GM18505 (cell line): ENCODE measurements around the gene MTERF2.

Experiments used
- ATAC-seq: cut with Tn5 transposase; IDR thresholded peaks from one replicate; pipeline ENCODE4 v1.9.1; 2021; ENCODE audit not compliant: unreplicated experiment
- POLR2A ChIP-seq: IDR thresholded peaks from 4 replicates; pipeline ENCODE4 v1.6.1; 2011; ENCODE audit warnings: borderline replicate concordance; ENCODE audit not compliant: insufficient read depth, insufficient read length; ENCODE audit errors: extremely low read depth

The MTERF2 gene

GRCh38 chr12:106980944-106981343 lies 6.0 kb downstream of the MTERF2 start:
- no peak for TF ChIP-seq POLR2A
- ATAC-seq: no peak

- ATAC-seq: no peak
- no peak for TF ChIP-seq POLR2A
Observed at GRCh38 chr12:106978035-106978800, 8.7 kb downstream of the MTERF2 start.

- TF ChIP-seq POLR2A: no peak
- ATAC-seq: no peak
Observed at GRCh38 chr12:106976668-106977067, 10.3 kb downstream of the MTERF2 start.

- ATAC-seq: no peak
- TF ChIP-seq POLR2A: no peak
Observed at GRCh38 chr12:106975993-106976658, 10.8 kb downstream of the MTERF2 start.

GRCh38 chr12:106975098-106975497 lies 11.8 kb downstream of the MTERF2 start:
- ATAC-seq: no peak
- no peak for TF ChIP-seq POLR2A

DNA sequence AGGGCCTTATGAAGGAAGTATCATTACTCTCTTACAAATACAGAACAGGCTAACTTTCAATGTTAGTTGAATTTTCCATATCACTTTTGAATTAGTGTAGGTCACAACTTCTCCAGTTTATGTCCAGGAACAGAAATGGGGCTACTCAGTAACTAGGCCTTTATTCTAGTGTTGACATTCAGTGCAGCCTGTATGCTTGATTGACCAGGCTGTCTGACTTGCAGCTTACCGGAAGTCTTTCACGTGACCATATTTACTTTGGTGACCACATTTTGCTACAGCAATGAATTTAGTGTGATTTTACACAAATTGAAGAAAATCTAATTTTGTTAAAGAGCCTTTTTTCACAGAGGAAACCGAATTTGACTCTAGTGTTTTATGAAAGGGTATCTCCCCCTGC lies 12.4 kb downstream of the MTERF2 start:
- TF ChIP-seq POLR2A: no peak
- ATAC-seq: peak; percentile 85

DNA sequence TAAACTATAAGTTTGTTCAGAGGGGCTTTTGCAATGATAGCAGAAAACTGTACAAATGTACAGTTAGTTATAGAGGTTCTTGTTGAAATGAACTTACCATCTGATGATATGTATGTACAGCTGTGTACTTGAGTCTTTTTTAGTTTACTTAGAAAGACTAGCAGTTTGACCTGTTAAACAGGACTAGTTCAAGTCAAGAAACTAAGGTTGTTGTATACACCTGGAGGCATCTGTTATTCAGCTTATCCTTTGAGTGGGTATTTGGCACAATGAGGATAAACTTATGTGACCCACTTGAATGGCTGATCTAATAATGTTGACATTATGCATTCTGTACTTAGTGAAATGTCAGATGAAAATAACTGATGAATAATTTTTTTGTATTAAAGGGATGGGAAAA lies 13.4 kb downstream of the MTERF2 start:
- no peak for TF ChIP-seq POLR2A
- no peak for ATAC-seq

DNA sequence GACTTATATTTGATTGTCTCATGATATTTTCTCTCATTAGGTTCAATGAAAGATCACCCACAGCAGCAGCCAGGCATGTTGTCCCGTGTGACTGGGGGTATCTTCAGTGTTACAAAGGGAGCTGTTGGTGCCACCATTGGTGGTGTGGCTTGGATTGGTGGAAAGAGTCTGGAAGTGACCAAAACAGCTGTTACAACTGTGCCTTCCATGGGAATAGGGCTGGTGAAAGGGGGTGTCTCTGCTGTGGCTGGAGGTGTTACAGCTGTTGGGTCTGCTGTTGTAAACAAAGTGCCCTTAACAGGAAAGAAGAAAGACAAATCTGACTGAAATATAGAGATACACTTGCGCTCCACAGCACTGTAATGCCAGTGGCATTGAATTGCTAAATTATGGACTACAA lies 15.9 kb downstream of the MTERF2 start:
- TF ChIP-seq POLR2A: no peak
- ATAC-seq: no peak

- no peak for ATAC-seq
Observed at GRCh38 chr12:106964526-106964925, 22.4 kb downstream of the MTERF2 start.

GRCh38 chr12:106962286-106962685 lies 24.7 kb downstream of the MTERF2 start:
- no peak for ATAC-seq
- no peak for TF ChIP-seq POLR2A

More at GRCh38 chr12:106964526-106964925, 22.4 kb downstream of the MTERF2 start:
- no peak for TF ChIP-seq POLR2A

- no peak for ATAC-seq
- no peak for TF ChIP-seq POLR2A
Observed at GRCh38 chr12:106960443-106960842, 26.5 kb downstream of the MTERF2 start.

GRCh38 chr12:106957583-106957982 lies 29.4 kb downstream of the MTERF2 start:
- TF ChIP-seq POLR2A: no peak

DNA sequence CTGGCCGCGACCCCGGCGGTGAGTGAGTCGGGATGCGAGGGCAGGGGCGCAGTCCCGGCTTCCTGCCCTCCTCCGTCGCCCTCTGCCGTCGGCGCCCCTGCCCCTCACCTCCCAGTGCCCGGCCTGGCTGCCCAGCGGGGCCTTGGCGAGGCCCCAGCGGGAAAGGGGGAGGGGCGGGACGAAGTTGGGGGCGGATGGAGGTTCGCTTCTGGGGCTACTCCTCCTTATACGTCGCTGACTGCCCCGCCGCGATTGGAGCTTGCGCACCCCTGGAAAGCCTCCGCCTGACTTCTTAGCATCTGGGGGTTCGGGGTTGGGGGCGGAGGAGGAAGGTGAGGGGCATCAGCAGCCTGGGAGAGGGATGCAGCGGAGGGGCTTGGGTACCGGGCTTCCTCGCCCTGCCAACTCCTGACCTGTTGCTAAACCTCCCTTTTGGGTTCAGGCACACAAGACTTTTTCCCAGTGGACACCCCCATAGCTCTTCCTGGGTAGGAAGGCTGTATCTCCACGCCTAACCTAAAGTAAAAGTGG lies 30.8 kb downstream of the MTERF2 start:
- TF ChIP-seq POLR2A: no peak
- ATAC-seq: peak; percentile 27

More at GRCh38 chr12:106957583-106957982, 29.4 kb downstream of the MTERF2 start:
- ATAC-seq: no peak

DNA sequence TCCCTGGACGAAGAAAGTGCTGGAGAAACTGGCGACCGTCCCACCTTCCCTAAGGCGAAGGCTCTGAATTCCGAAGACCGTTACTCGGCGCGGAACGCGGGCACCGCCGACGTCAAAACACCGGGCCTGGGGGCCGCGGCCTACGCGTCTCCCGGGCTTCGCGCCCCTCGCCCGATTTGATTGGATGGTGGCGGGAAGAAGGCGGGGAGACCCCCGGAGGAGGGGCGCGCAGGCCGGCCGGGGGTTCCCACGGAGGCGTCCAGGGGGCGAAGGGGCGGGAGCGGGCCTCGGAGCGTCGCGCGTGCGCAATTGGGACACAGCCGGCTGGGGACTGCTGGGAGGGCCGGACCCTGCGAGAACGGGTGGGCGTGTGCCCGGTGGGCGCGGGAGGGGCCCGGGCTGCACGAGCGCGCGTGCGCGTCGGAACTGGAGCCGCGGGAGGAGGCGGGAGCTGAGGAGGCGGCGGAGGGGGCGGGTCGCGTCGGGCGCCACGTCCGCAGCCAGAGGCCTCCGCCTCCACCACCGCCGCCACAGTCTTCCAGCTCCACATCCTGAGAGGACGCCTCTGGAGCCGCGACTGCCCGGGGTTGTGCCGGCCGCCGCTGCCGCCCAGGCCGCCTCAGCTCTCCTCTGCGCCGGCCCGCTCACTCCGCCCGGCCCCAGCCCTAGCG lies 31.4 kb downstream of the MTERF2 start, which contains the start of gene TMEM263:
TMEM263 (plus strand) TSS at position 531 of the 671 bp plus-strand sequence. CDS start 11,210 bp downstream, outside the sequence.
- peak; percentile 87 for ATAC-seq
- peak; percentile 83 for TF ChIP-seq POLR2A
